ENCODE measurements around the gene AHI1.

Gene AHI1

GRCh38 chr6:135323979-135324378 lies 173.6 kb downstream of the AHI1 start:
- DNase-seq, result no peak

GRCh38 chr6:135323202-135323668 lies 174.3 kb downstream of the AHI1 start:
- DNase-seq, result no peak

GRCh38 chr6:135322427-135323201 lies 174.9 kb downstream of the AHI1 start:
- DNase-seq, result peak; percentile 26

GRCh38 chr6:135320721-135321621 lies 176.6 kb downstream of the AHI1 start:
- no peak for DNase-seq

- DNase-seq, result no peak
Observed at GRCh38 chr6:135319819-135320218, 177.7 kb downstream of the AHI1 start.

GRCh38 chr6:135318738-135319469 lies 178.6 kb downstream of the AHI1 start:
- no peak for DNase-seq

- no peak for DNase-seq
Observed at GRCh38 chr6:135314543-135314942, 183.0 kb downstream of the AHI1 start.

GRCh38 chr6:135311446-135312200 lies 185.9 kb downstream of the AHI1 start:
- DNase-seq, result no peak

- no peak for DNase-seq
Observed at GRCh38 chr6:135310291-135310690, 187.2 kb downstream of the AHI1 start.

GRCh38 chr6:135306740-135307420 lies 190.7 kb downstream of the AHI1 start:
- no peak for DNase-seq

- DNase-seq, result no peak
Observed at GRCh38 chr6:135306166-135306565, 191.4 kb downstream of the AHI1 start.

- DNase-seq, result no peak
Observed at GRCh38 chr6:135305684-135306083, 191.9 kb downstream of the AHI1 start.

GRCh38 chr6:135304883-135305282 lies 192.7 kb downstream of the AHI1 start:
- DNase-seq, result no peak

- DNase-seq, result no peak
Observed at GRCh38 chr6:135301304-135301703, 196.2 kb downstream of the AHI1 start.

GRCh38 chr6:135300576-135300975 lies 197.0 kb downstream of the AHI1 start:
- DNase-seq, result no peak

- no peak for DNase-seq
Observed at GRCh38 chr6:135299256-135299655, 198.3 kb downstream of the AHI1 start.

- DNase-seq, result no peak
Observed at GRCh38 chr6:135298455-135298854, 199.1 kb downstream of the AHI1 start.

- DNase-seq, result no peak
Observed at GRCh38 chr6:135296715-135297114, 200.8 kb downstream of the AHI1 start.

GRCh38 chr6:135295085-135295484 lies 202.5 kb downstream of the AHI1 start:
- DNase-seq, result no peak

- no peak for DNase-seq
Observed at GRCh38 chr6:135291288-135292076, 206.1 kb downstream of the AHI1 start.

GRCh38 chr6:135289816-135290215 lies 207.7 kb downstream of the AHI1 start:
- no peak for DNase-seq
